ENCODE results near the gene RCBTB2.
"Not testable (repeated sequence)": the region's sequence is repeated elsewhere in the genome, so short reads cannot be mapped to it uniquely, and the experiment has no call there.

RCBTB2 gene

GRCh38 chr13:48532506-48533499 is at the start of gene RCBTB2:
Gene RCBTB2 (minus strand): TSS chr13:48533080. CDS start chr13:48521939, 11,141 bp downstream.
- peak; percentile 95 for DNase-seq

GRCh38 chr13:48582084-48582483 is 49.2 kb upstream of the RCBTB2 start:
- DNase-seq = no peak

- DNase-seq = no peak
These were observed 48.0 kb upstream of the RCBTB2 start for GRCh38 chr13:48580896-48581295.

GRCh38 chr13:48580185-48580803 is 47.4 kb upstream of the RCBTB2 start:
- DNase-seq = no peak

GRCh38 chr13:48579919-48580180 is 47.0 kb upstream of the RCBTB2 start:
- DNase-seq = not testable (repeated sequence)

- no peak for DNase-seq
These were observed 46.5 kb upstream of the RCBTB2 start for GRCh38 chr13:48579165-48579918.

- no peak for DNase-seq
These were observed 45.8 kb upstream of the RCBTB2 start for GRCh38 chr13:48578516-48579164.

GRCh38 chr13:48576448-48577010 is 43.6 kb upstream of the RCBTB2 start:
- DNase-seq = no peak

GRCh38 chr13:48575031-48575430 is 42.2 kb upstream of the RCBTB2 start:
- no peak for DNase-seq

GRCh38 chr13:48574041-48574796 is 41.3 kb upstream of the RCBTB2 start:
- DNase-seq = no peak

GRCh38 chr13:48573213-48574007 is 40.5 kb upstream of the RCBTB2 start:
- DNase-seq = no peak

- DNase-seq = peak; percentile 19
These were observed 38.4 kb upstream of the RCBTB2 start for GRCh38 chr13:48571126-48571913.

- no peak for DNase-seq
These were observed 37.4 kb upstream of the RCBTB2 start for GRCh38 chr13:48570216-48570828.

GRCh38 chr13:48569104-48569666 is 36.3 kb upstream of the RCBTB2 start:
- no peak for DNase-seq

GRCh38 chr13:48568370-48569103 is 35.7 kb upstream of the RCBTB2 start:
- no peak for DNase-seq

GRCh38 chr13:48567515-48568369 is 34.9 kb upstream of the RCBTB2 start:
- no peak for DNase-seq

GRCh38 chr13:48564056-48564455 is 31.2 kb upstream of the RCBTB2 start:
- DNase-seq = peak; percentile 22

GRCh38 chr13:48563626-48564025 is 30.7 kb upstream of the RCBTB2 start:
- DNase-seq = no peak
